GM13977 (cell line): ENCODE measurements around the gene HCFC1.

ENCODE experiments used
- DNase-seq: peaks from one replicate; pipeline ENCODE4 v3.0.0; 2012; ENCODE audit warnings: low spot score
- CTCF ChIP-seq: IDR thresholded peaks from 2 replicates; pipeline ENCODE4 v1.5.1; 2012; ENCODE audit warnings: mild to moderate bottlenecking, control low read depth; ENCODE audit not compliant: insufficient read depth; ENCODE audit errors: extremely low read depth, missing control alignments
- in situ Hi-C: fragments of 300-500 bp; cut with MboI; formaldehyde crosslinking; loops from one replicate; pipeline ENCODE4 v1.12.0; 2022; ENCODE audit warnings: low sequenced_read_pairs, low pct_unique_long_range_greater_than_20kb, mixed read lengths, inconsistent platforms; ENCODE audit not compliant: unreplicated experiment

The HCFC1 gene

GRCh38 chrX:153948002-153948466, 23.6 kb downstream of the HCFC1 start:
- no peak for TF ChIP-seq CTCF
- DNase-seq: no peak
- in situ Hi-C loops: loop anchor here (10.0 to 25.0 kb wide), 2 partner anchors 193 to 986 kb away; no protein-coding TSS in a partner anchor

DNA sequence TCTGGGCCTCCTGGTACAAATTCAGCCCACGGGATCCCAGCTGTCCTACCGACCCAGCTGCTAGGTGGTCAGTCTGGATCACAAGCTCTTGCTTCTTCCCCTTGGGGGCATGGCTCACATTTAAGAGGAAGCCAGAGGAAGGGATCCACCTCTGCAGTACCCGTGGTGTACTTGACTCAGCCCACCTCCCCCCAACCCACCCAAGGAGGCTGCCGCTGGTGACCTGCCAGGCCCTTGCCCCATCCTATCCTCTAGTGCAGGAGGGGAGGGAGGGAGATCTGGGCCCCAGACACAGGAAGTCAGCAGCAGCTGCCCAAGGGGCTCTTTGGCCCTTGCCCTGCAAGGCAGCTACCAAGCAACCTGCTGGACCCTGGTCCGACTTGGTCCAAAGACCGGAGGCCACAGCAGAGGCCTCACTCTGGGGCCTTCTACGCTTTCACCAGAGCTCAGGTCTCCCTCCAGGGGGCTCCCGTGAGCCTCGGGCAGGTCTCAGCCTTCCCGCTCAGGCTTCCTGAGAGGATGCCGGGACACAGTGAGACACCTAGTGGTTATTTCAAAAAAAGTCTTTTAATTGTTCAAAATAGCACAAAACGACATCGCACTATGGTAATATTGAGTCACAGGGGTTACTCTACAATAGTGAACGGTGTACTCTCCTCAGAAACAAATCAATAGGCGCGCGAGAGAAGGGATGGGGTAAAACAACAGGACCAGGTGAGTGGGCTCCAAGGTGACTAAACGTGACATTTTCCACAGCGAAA, 24.4 kb downstream of the HCFC1 start:
- DNase-seq: peak; percentile 87
- peak; percentile 88 for TF ChIP-seq CTCF
- in situ Hi-C loops: loop anchor here (10.0 to 25.0 kb wide), 2 partner anchors 192 to 985 kb away; no protein-coding TSS in a partner anchor

GRCh38 chrX:153945956-153946943, 25.4 kb downstream of the HCFC1 start:
- no peak for TF ChIP-seq CTCF
- no peak for DNase-seq
- in situ Hi-C loops: loop anchor here (10.0 to 25.0 kb wide), 2 partner anchors 191 to 984 kb away; no protein-coding TSS in a partner anchor

GRCh38 chrX:153944800-153945150, 26.8 kb downstream of the HCFC1 start:
- in situ Hi-C loops: loop anchor here (10.0 to 25.0 kb wide), 2 partner anchors 190 to 982 kb away; no protein-coding TSS in a partner anchor
- no peak for TF ChIP-seq CTCF
- no peak for DNase-seq

GRCh38 chrX:153944140-153944799, 27.3 kb downstream of the HCFC1 start, which contains the start of gene RENBP:
Gene RENBP (minus strand): TSS chrX:153944643. CDS start chrX:153944610, 33 bp downstream.
- no peak for TF ChIP-seq CTCF

More at GRCh38 chrX:153944140-153944799, 27.3 kb downstream of the HCFC1 start, which contains the start of gene RENBP:
- in situ Hi-C loops: loop anchor here (10.0 to 25.0 kb wide), 2 partner anchors 189 to 982 kb away; no protein-coding TSS in a partner anchor
- no peak for DNase-seq
